Endothelial cell of umbilical vein (primary cell): Measurements from ENCODE around the gene TRIM41. TPM values are rescaled to one million over a fixed set of nuclear protein-coding genes. Genes with fewer than 3 reads are reported as not detected.

Experiments used
- BruUV-seq: library from RNA; stranded (reverse); fragments of 400-500 nt; replicated peaks from 2 replicates; lab custom pipeline; 2021; lab: Mats Ljungman, UMichigan
- CTCF ChIA-PET: fragments of 300-600, 350-600 bp; sonication (Branson Sonifier 250); formaldehyde crosslinking; loops from one replicate; lab custom pipeline; 2021; ENCODE audit warnings: antibody characterized with exemption, inconsistent platforms; lab: Charles Lee
- POLR2A ChIA-PET: fragments of 300-600, 350-600 bp; sonication (Branson Sonifier 250); formaldehyde crosslinking; loops from one replicate; lab custom pipeline; 2021; ENCODE audit warnings: antibody characterized with exemption, inconsistent platforms; lab: Charles Lee
- DNase-seq: peaks from one replicate; pipeline ENCODE4 v3.0.0-alpha.2; 2011; ENCODE audit warnings: low read depth, low spot score
- FAIRE-seq: peaks from 2 replicates; lab custom pipeline; 2011; peaks lifted over from hg19 to GRCh38; lab: Jason Lieb, UNC
- H2AFZ ChIP-seq: 2 replicates; pipeline ENCODE4 v1.6.0; 2012; ENCODE audit warnings: low read depth, low read length, control low read depth, inconsistent platforms
- H3K27ac ChIP-seq: 2 replicates; pipeline ENCODE4 v1.5.1; 2011; ENCODE audit warnings: low read depth, mild to moderate bottlenecking, control low read depth, low read length, moderate library complexity; ENCODE audit not compliant: insufficient read depth
- H3K27me3 ChIP-seq, 2 experiments: 2 replicates each; pipeline versions ENCODE4 v1.6.0 to v1.6.1; 2011; ENCODE audit warnings: low read length in 2 of 2, mixed read lengths in 1 of 2; ENCODE audit not compliant: control insufficient read depth in 2 of 2, insufficient read depth in 2 of 2
- H3K36me3 ChIP-seq, 2 experiments: 2 replicates in 1 of 2; 3 replicates in 1 of 2; pipeline ENCODE4 v1.5.1; 2011; ENCODE audit warnings: low read length in 2 of 2, mild to moderate bottlenecking in 1 of 2, moderate library complexity in 1 of 2; ENCODE audit not compliant: control insufficient read depth in 2 of 2, insufficient read depth in 2 of 2; ENCODE audit errors: extremely low read depth in 1 of 2
- H3K4me1 ChIP-seq: 3 replicates; pipeline ENCODE4 v1.5.1; 2011; ENCODE audit warnings: mild to moderate bottlenecking, low read length; ENCODE audit not compliant: control insufficient read depth, insufficient read depth; ENCODE audit errors: extremely low read depth
- H3K4me2 ChIP-seq: 2 replicates; pipeline ENCODE4 v1.6.1; 2011; ENCODE audit warnings: low read length, control low read depth, mixed read lengths; ENCODE audit not compliant: insufficient read depth
- H3K4me3 ChIP-seq, 3 experiments: fragments of 200-600 bp in 1 of 3; sonication (generic), shearing (Covaris generic) in 1 of 3; replicated peaks in 1 of 3; 2 replicates each; pipeline ENCODE4 v1.5.1; 2011 to 2016; ENCODE audit warnings: control low read depth in 3 of 3, low read length in 3 of 3, mild to moderate bottlenecking in 2 of 3, inconsistent platforms in 1 of 3, low read depth in 1 of 3, moderate library complexity in 1 of 3; ENCODE audit not compliant: insufficient read depth in 1 of 3
- H3K79me2 ChIP-seq: 2 replicates; pipeline ENCODE4 v1.6.0; 2012; ENCODE audit warnings: low read length, inconsistent platforms; ENCODE audit not compliant: control insufficient read depth, insufficient read depth
- H3K9ac ChIP-seq: replicated peaks from 2 replicates; pipeline ENCODE3; 2011; ENCODE audit warnings: low read length, control low read depth; ENCODE audit not compliant: insufficient read depth; ENCODE audit errors: extremely low read depth
- H3K9me1 ChIP-seq: replicated peaks from 3 replicates; pipeline ENCODE4 v1.6.0; 2011; ENCODE audit warnings: mild to moderate bottlenecking, low read length; ENCODE audit not compliant: control insufficient read depth, insufficient read depth; ENCODE audit errors: extremely low read depth
- H3K9me3 ChIP-seq: replicated peaks from 2 replicates; pipeline ENCODE4 v1.5.1; 2012; ENCODE audit warnings: low read length, inconsistent platforms; ENCODE audit not compliant: control insufficient read depth, insufficient read depth
- H4K20me1 ChIP-seq: replicated peaks from 2 replicates; pipeline ENCODE3; 2011; ENCODE audit warnings: mild to moderate bottlenecking, low read length; ENCODE audit not compliant: control insufficient read depth, insufficient read depth; ENCODE audit errors: extremely low read depth
- CTCF ChIP-seq, 2 donors: IDR thresholded peaks; 1 replicate in 1 of 2; 2 replicates in 1 of 2; pipeline ENCODE4 v1.5.1; 2011; ENCODE audit warnings: low read length in 2 of 2, mild to moderate bottlenecking in 2 of 2, moderate library complexity in 2 of 2, control low read depth in 1 of 2, inconsistent platforms in 1 of 2, low read depth in 1 of 2; ENCODE audit not compliant: insufficient read depth in 1 of 2; ENCODE audit errors: extremely low read depth in 1 of 2
- EZH2 ChIP-seq: IDR thresholded peaks from 2 replicates; pipeline ENCODE4 v1.6.1; 2012; ENCODE audit warnings: borderline replicate concordance, low read depth, mild to moderate bottlenecking, moderate library complexity, low read length, inconsistent platforms; ENCODE audit not compliant: severe bottlenecking
- FOS ChIP-seq: IDR thresholded peaks from 2 replicates; pipeline ENCODE4 v1.6.1; 2011; ENCODE audit warnings: mild to moderate bottlenecking, low read length, moderate library complexity, borderline replicate concordance; ENCODE audit not compliant: insufficient read depth
- GATA2 ChIP-seq: IDR thresholded peaks from 2 replicates; pipeline ENCODE4 v1.7.0; 2011; ENCODE audit warnings: low read depth, mild to moderate bottlenecking, moderate library complexity, mixed read lengths, low read length; ENCODE audit not compliant: insufficient read length, insufficient read depth
- JUN ChIP-seq: IDR thresholded peaks from 2 replicates; pipeline ENCODE4 v1.6.1; 2011; ENCODE audit warnings: borderline replicate concordance, low read depth; ENCODE audit not compliant: insufficient read length, insufficient read depth
- MAX ChIP-seq: IDR thresholded peaks from 2 replicates; pipeline ENCODE4 v1.6.1; 2011; ENCODE audit not compliant: insufficient read depth, insufficient read length
- MYC ChIP-seq: IDR thresholded peaks from one replicate; pipeline ENCODE4 v1.6.1; 2011; ENCODE audit warnings: mild to moderate bottlenecking, low read depth, low read length
- dilution Hi-C: fragments of 300-500 bp; cut with MboI; formaldehyde crosslinking; loops from one replicate; pipeline ENCODE4 v1.15.0; 2019; ENCODE audit warnings: low sequenced_read_pairs; ENCODE audit not compliant: extremely low pct_ligation_motif_present
- intact Hi-C: fragments of 100-400 bp; cut with micrococcal nuclease; formaldehyde crosslinking; loops from one replicate; pipeline ENCODE4 v1.10.0; 2022
- polyA plus RNA-seq, 4 experiments: library from polyadenylated mRNA; depleted of rRNA in 3 of 4; stranded (reverse) in 3 of 4; unstranded in 1 of 4; fragments of >200 nt; gene quantifications; 2 replicates each; pipeline versions ENCODE4 v1.2.1 to v1.2.3, GENCODE V29; 2011 to 2012; ENCODE audit warnings: missing spikeins in 1 of 4
- total RNA-seq: library from RNA; stranded (reverse); gene quantifications from 2 replicates; pipeline ENCODE4 v1.2.3, GENCODE V29; 2021

The TRIM41 gene
- total and polyA plus RNA-seq, 2 donors (not counting 3 experiments of a cell fraction or from before 2014, with no cell fraction given), result 11.2 to 19.9 TPM

- DNase-seq (no peak), FAIRE-seq (no peak)
- intact Hi-C loops (no loop called here), dilution Hi-C loops (no loop called here)
- no peak overlapping the region for H3K4me2 ChIP-seq
- H2AFZ ChIP-seq, result no peak overlapping the region
- ChIA-PET CTCF (no interaction called here), POLR2A (no interaction called here)
- no peaks in the 10 kb centered on the region for H4K20me1 ChIP-seq
- no peaks in the 10 kb centered on the region for H3K79me2 ChIP-seq
- H3K9ac ChIP-seq, result no peak overlapping the region
- no peaks in the 10 kb centered on the region for H3K9me3 ChIP-seq
- no peak overlapping the region for H3K4me3 ChIP-seq
- H3K27me3 ChIP-seq, result peaks cover 0 to 4% of the 10 kb centered on the region in 2 experiments
- H3K27ac ChIP-seq, result no peak overlapping the region
- H3K36me3 ChIP-seq, result no peaks in the 10 kb centered on the region
- H3K9me1 ChIP-seq, result no peaks in the 10 kb centered on the region
- TF ChIP-seq EZH2, result no peak
- no peak for TF ChIP-seq CTCF (IDR thresholded peaks at IDR 0.05; ENCODE audit: extremely low read depth in 1 of 2, insufficient read depth in 1 of 2, low read depth in 1 of 2, low read length in 2 of 2)
- peaks cover 5% of the 10 kb centered on the region for H3K4me1 ChIP-seq
- no TSS peak for BruUV-seq
Observed at GRCh38 chr5:181212080-181212479, 11.0 kb upstream of the TRIM41 start.

GRCh38 chr5:181212934-181213333 is 10.1 kb upstream of the TRIM41 start:
- H3K4me1 ChIP-seq, result peaks cover 9% of the 10 kb centered on the region
- no peak for DNase-seq
- H3K36me3 ChIP-seq, result no peaks in the 10 kb centered on the region
- H3K4me3 ChIP-seq, result no peak overlapping the region
- CTCF ChIA-PET, result no interaction called here
- no peak for FAIRE-seq
- no peak overlapping the region for H3K4me2 ChIP-seq
- no peak overlapping the region for H2AFZ ChIP-seq
- intact Hi-C loops, result no loop called here
- no peaks in the 10 kb centered on the region for H3K79me2 ChIP-seq
- POLR2A ChIA-PET, result no interaction called here
- H3K9me3 ChIP-seq, result no peaks in the 10 kb centered on the region
- H3K9ac ChIP-seq, result no peak overlapping the region
- peaks cover 0 to 4% of the 10 kb centered on the region in 2 experiments for H3K27me3 ChIP-seq
- TF ChIP-seq MAX (no peak), CTCF (IDR thresholded peaks at IDR 0.05; ENCODE audit: extremely low read depth in 1 of 2, insufficient read depth in 1 of 2, low read depth in 1 of 2, low read length in 2 of 2) (no peak), GATA2 (no peak), JUN (no peak), FOS (no peak), MYC (no peak)
- H4K20me1 ChIP-seq, result no peaks in the 10 kb centered on the region
- no TSS peak for BruUV-seq
- no peak overlapping the region for H3K27ac ChIP-seq
- no peaks in the 10 kb centered on the region for H3K9me1 ChIP-seq
- dilution Hi-C loops, result no loop called here
